ENCODE results near the gene SLC18A3.

The SLC18A3 gene

DNA sequence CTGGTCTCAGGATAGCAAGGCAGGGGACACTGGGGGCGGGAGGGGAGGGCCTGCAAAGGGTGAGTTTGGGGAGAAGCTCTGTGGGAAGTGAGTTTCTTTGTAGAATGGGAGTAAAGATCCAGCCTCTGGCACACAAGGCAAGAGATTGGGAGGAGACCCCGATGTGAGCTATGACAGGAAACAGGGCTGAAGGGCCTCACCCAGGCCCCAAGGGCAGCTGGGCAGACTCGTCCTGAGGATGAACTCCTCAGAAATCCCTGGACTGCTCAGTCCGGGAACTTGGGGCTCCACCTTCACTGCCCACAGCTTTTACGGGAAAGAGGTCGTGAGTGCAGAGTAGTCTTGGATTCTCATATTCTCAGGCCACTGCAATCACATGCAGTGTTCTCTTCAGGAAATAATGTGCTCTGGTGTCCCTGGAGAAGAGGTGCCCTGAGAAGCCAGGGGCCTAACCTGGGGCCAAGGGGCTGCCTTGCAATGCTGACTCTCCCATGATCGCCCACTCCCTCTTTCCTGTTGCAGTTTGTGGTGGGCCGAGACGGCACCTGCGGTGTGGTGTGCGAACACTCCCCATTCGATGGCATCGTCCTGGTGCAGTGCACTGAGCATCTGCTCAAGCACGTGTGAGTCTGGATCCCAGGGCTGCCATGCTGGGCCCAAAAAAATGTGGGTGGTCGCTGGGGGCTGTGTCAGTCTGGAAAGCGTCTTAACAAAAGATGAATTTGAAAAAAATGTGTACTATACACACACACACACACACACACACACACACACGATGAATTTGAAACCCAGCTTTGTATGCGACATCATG, 38.1 kb downstream of the SLC18A3 start:
- Histone ChIP-seq H3K4me3 (ENCODE audit: low read depth in 1 of 2, low read length in 1 of 2) (no peak overlapping the region), H3K36me3 (no peaks in the 10 kb centered on the region), H3K4me1 (ENCODE audit: control insufficient read depth in 1 of 2, insufficient read depth in 1 of 2, low read depth in 1 of 2, low read length in 1 of 2) (peaks cover 30 to 43% of the 10 kb centered on the region in 2 experiments), H3K27me3 (peaks cover 3% of the 10 kb centered on the region), H3K27ac (no peak overlapping the region), H3K9me3 (no peaks in the 10 kb centered on the region)
- TF ChIP-seq, protein P1, sequence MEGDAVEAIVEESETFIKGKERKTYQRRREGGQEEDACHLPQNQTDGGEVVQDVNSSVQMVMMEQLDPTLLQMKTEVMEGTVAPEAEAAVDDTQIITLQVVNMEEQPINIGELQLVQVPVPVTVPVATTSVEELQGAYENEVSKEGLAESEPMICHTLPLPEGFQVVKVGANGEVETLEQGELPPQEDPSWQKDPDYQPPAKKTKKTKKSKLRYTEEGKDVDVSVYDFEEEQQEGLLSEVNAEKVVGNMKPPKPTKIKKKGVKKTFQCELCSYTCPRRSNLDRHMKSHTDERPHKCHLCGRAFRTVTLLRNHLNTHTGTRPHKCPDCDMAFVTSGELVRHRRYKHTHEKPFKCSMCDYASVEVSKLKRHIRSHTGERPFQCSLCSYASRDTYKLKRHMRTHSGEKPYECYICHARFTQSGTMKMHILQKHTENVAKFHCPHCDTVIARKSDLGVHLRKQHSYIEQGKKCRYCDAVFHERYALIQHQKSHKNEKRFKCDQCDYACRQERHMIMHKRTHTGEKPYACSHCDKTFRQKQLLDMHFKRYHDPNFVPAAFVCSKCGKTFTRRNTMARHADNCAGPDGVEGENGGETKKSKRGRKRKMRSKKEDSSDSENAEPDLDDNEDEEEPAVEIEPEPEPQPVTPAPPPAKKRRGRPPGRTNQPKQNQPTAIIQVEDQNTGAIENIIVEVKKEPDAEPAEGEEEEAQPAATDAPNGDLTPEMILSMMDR (IDR thresholded peaks at IDR 0.05) = no peak

DNA sequence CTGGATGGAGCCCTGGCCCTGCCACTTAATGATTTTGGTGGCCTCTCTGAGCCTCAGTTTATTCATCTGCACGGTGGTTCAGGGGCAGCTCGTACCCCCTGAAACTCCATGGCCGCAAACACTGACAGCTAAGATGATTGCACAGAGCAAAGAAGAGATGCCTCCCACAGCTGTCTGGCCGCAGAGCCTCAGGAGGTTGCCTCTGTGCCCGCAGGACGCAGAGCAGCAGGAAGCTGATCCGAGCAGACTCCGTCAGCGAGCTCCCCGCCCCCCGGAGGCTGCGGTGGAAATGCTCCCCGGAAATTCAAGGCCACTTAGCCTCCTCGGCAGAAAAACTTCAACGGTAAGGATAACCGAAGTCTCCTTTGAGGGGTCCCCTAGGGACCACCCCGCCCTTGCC, 39.2 kb downstream of the SLC18A3 start:
- no peaks in the 10 kb centered on the region for H3K9me3 ChIP-seq
- no peak overlapping the region for H3K27ac ChIP-seq
- H3K4me3 ChIP-seq (ENCODE audit: low read depth in 1 of 2, low read length in 1 of 2) = no peak overlapping the region
- TF ChIP-seq, protein P1 (IDR thresholded peaks at IDR 0.05) = no peak
- no peaks in the 10 kb centered on the region for H3K36me3 ChIP-seq
- peaks cover 14% of the 10 kb centered on the region for H3K27me3 ChIP-seq
- peaks cover 30 to 43% of the 10 kb centered on the region in 2 experiments for H3K4me1 ChIP-seq (ENCODE audit: control insufficient read depth in 1 of 2, insufficient read depth in 1 of 2, low read depth in 1 of 2, low read length in 1 of 2)

DNA sequence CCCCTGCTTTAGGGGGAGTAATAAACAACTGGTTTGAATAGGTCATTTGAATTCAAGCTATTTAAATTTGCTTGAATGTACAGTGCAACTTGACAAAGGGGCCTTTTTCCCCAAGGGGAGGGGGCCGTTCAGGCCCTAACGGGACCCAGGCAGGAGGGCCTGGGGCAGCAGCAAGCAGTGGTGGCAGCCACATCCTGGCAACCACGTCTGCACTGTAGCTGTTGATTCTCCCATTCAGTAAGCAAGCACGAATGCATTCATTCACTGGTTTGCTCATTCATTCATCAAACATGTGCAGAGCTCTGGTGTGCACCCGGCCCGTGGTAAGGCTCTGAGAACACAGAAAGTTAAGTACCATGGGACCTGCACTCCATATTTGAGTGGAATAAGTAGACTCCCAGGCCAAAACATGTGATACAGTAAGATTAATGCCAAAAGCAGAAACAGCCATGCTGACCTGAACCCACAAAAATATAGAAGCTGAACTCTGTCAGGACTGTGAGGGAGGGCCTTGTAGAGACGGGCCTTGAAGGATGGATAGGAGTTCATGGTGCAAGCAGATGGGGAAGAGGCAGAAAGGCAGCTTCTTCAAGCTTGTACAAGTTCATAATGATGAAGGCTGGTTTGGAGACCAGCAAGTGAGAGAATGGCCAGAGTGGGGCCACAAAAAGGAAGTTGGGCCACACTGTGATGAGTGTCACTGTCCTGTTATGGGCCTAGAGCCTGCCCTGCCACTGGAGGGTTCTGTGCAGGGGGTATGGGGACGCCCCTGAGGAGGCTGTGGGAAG, 40.0 kb downstream of the SLC18A3 start:
- no peak overlapping the region for H3K27ac ChIP-seq
- H3K4me1 ChIP-seq (ENCODE audit: control insufficient read depth in 1 of 2, insufficient read depth in 1 of 2, low read depth in 1 of 2, low read length in 1 of 2) = peaks cover 28 to 37% of the 10 kb centered on the region in 2 experiments
- peaks cover 23% of the 10 kb centered on the region for H3K27me3 ChIP-seq
- no peaks in the 10 kb centered on the region for H3K9me3 ChIP-seq
- no peak overlapping the region for H3K4me3 ChIP-seq (ENCODE audit: low read depth in 1 of 2, low read length in 1 of 2)
- TF ChIP-seq, protein P1 (IDR thresholded peaks at IDR 0.05) = no peak
- no peaks in the 10 kb centered on the region for H3K36me3 ChIP-seq

DNA sequence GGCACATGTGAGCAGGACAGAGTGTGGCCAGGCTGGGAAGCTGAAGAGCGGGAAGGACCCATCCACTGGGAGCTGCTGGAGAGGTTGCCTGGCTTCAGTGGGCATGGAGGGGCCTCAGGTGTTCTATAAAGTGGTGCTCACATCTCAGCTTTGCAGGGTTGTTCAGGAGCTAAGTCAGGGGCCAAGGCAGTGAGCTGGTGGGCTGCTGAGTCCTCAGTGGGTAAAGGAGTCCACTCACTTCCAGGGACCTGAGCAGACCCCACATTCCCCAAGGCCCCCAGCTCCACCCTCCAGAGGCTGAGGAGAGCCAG, 40.6 kb downstream of the SLC18A3 start:
- Histone ChIP-seq H3K27ac (no peak overlapping the region), H3K9me3 (no peaks in the 10 kb centered on the region), H3K4me1 (ENCODE audit: control insufficient read depth in 1 of 2, insufficient read depth in 1 of 2, low read depth in 1 of 2, low read length in 1 of 2) (peaks cover 23 to 31% of the 10 kb centered on the region in 2 experiments), H3K4me3 (ENCODE audit: low read depth in 1 of 2, low read length in 1 of 2) (no peak overlapping the region), H3K36me3 (no peaks in the 10 kb centered on the region), H3K27me3 (peaks cover 28% of the 10 kb centered on the region)
- TF ChIP-seq, protein P1 (IDR thresholded peaks at IDR 0.05) = no peak

DNA sequence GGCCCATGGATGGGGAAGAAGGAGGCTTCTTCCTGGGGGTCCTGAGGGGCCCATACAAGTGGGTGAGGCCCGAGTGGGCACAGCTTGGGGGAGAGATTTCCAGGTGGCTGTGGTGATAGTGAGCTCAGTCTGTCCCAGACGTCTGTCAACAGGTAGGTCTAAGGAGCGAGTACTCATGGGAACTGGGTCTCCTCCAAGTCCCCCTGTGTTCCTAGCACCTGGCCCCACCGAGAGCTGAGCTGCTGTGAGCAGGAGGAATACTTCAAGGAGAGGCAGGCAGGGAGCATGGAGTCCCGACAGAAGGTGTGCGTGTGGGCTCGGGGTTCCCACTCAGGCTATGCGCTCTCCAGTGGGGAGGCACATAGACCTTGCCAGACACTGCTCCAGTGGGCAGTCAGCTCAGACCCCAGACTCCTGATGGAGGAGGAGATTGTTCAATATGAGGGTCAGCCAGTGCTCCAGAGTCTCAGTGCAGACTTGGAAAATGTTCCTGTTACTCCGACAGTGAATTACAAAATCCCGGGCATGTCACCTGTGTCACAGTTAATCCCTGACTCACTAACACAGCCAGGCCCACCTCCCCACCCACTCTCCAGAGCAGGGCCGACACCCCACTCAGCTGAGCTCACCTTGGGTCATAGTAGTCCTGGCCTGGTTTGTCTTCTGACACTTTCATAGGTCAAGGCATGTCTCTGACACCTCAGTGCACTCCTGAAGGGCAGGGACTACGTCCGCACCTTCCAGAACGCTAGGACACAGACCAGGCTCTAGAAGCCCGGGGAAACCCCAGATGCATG, 41.1 kb downstream of the SLC18A3 start:
- Histone ChIP-seq H3K36me3 (no peaks in the 10 kb centered on the region), H3K27me3 (peaks cover 33% of the 10 kb centered on the region), H3K27ac (no peak overlapping the region), H3K4me1 (ENCODE audit: control insufficient read depth in 1 of 2, insufficient read depth in 1 of 2, low read depth in 1 of 2, low read length in 1 of 2) (peaks cover 17 to 26% of the 10 kb centered on the region in 2 experiments), H3K9me3 (no peaks in the 10 kb centered on the region), H3K4me3 (ENCODE audit: low read depth in 1 of 2, low read length in 1 of 2) (no peak overlapping the region)
- TF ChIP-seq, protein P1 (IDR thresholded peaks at IDR 0.05) = no peak

Data from neutrophil (primary cell).